NCI-H2107 treated with DMSO at 0.1 percent for 48 hours (cell line): ENCODE results near the gene TNS1.
"Not testable (repeated sequence)": the region's sequence is repeated elsewhere in the genome, so short reads cannot be mapped to it uniquely, and the experiment has no call there.

Experiments
- DNase-seq: peaks from one replicate; lab custom pipeline; 2025; ENCODE audit not compliant: unreplicated experiment; lab: John Stamatoyannopoulos, UW

The TNS1 gene

GRCh38 chr2:218002845-218003180, at the start of gene TNS1:
TNS1 (minus strand) TSS chr2:218002995; CDS start chr2:218002872, 123 bp downstream.
- no peak for DNase-seq

- no peak for DNase-seq
These were observed 49.1 kb upstream of the TNS1 start for GRCh38 chr2:218051903-218052302.

GRCh38 chr2:218047536-218048225, 44.9 kb upstream of the TNS1 start:
- no peak for DNase-seq

- no peak for DNase-seq
These were observed 43.4 kb upstream of the TNS1 start for GRCh38 chr2:218046238-218046637.

- DNase-seq: not testable (repeated sequence)
These were observed 41.8 kb upstream of the TNS1 start for GRCh38 chr2:218044599-218044998.

- no peak for DNase-seq
These were observed 40.9 kb upstream of the TNS1 start for GRCh38 chr2:218043701-218044109.

- DNase-seq: no peak
These were observed 40.3 kb upstream of the TNS1 start for GRCh38 chr2:218043100-218043499.

GRCh38 chr2:218041302-218042168, 38.7 kb upstream of the TNS1 start:
- DNase-seq: no peak

- no peak for DNase-seq
These were observed 38.1 kb upstream of the TNS1 start for GRCh38 chr2:218040883-218041282.

GRCh38 chr2:218039171-218039570, 36.4 kb upstream of the TNS1 start:
- DNase-seq: no peak

- DNase-seq: no peak
These were observed 33.6 kb upstream of the TNS1 start for GRCh38 chr2:218036371-218036770.

- no peak for DNase-seq
These were observed 32.8 kb upstream of the TNS1 start for GRCh38 chr2:218035463-218036100.

- peak; percentile 58 for DNase-seq
These were observed 31.9 kb upstream of the TNS1 start for GRCh38 chr2:218034497-218035213.

GRCh38 chr2:218033590-218034496, 31.0 kb upstream of the TNS1 start:
- DNase-seq: no peak

GRCh38 chr2:218033208-218033589, 30.4 kb upstream of the TNS1 start:
- no peak for DNase-seq

- DNase-seq: no peak
These were observed 29.8 kb upstream of the TNS1 start for GRCh38 chr2:218032336-218033171.

- DNase-seq: no peak
These were observed 29.0 kb upstream of the TNS1 start for GRCh38 chr2:218031771-218032257.

- no peak for DNase-seq
These were observed 28.5 kb upstream of the TNS1 start for GRCh38 chr2:218031261-218031660.
